Measurements from ENCODE around the gene IFT122. TPM values are rescaled to one million over a fixed set of nuclear protein-coding genes. Genes with fewer than 3 reads are reported as not detected.

Gene IFT122
- total RNA-seq, 1 donor from 2014 or later = 17.7 TPM

Other genes with a start within 250 kb of the IFT122 start
- 267 and 275 TPM in 2 replicates for gene COPG1, start 190.6 kb upstream of the IFT122 start, total RNA-seq
- 22.4 and 27.4 TPM in 2 replicates for gene HMCES, start 161.4 kb upstream of the IFT122 start, total RNA-seq
- 0.14 and 0.26 TPM in 2 replicates for gene EFCAB12, start 11.6 kb upstream of the IFT122 start, total RNA-seq
- 22.3 and 22.8 TPM in 2 replicates for gene MBD4, start 276 bp upstream of the IFT122 start, total RNA-seq
- gene RHO, start 88.4 kb downstream of the IFT122 start, total RNA-seq = not detected in 2 replicates
- not detected in 2 replicates for gene H1-8, start 103.0 kb downstream of the IFT122 start, total RNA-seq
- gene PLXND1, start 166.5 kb downstream of the IFT122 start, total RNA-seq = 184 and 188 TPM in 2 replicates